Measurements from ENCODE around the gene SUCO.
"Not testable (repeated sequence)": the region's sequence is repeated elsewhere in the genome, so short reads cannot be mapped to it uniquely, and the experiment has no call there.

Gene SUCO, protein sequence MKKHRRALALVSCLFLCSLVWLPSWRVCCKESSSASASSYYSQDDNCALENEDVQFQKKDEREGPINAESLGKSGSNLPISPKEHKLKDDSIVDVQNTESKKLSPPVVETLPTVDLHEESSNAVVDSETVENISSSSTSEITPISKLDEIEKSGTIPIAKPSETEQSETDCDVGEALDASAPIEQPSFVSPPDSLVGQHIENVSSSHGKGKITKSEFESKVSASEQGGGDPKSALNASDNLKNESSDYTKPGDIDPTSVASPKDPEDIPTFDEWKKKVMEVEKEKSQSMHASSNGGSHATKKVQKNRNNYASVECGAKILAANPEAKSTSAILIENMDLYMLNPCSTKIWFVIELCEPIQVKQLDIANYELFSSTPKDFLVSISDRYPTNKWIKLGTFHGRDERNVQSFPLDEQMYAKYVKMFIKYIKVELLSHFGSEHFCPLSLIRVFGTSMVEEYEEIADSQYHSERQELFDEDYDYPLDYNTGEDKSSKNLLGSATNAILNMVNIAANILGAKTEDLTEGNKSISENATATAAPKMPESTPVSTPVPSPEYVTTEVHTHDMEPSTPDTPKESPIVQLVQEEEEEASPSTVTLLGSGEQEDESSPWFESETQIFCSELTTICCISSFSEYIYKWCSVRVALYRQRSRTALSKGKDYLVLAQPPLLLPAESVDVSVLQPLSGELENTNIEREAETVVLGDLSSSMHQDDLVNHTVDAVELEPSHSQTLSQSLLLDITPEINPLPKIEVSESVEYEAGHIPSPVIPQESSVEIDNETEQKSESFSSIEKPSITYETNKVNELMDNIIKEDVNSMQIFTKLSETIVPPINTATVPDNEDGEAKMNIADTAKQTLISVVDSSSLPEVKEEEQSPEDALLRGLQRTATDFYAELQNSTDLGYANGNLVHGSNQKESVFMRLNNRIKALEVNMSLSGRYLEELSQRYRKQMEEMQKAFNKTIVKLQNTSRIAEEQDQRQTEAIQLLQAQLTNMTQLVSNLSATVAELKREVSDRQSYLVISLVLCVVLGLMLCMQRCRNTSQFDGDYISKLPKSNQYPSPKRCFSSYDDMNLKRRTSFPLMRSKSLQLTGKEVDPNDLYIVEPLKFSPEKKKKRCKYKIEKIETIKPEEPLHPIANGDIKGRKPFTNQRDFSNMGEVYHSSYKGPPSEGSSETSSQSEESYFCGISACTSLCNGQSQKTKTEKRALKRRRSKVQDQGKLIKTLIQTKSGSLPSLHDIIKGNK (N-terminal part only)

DNA sequence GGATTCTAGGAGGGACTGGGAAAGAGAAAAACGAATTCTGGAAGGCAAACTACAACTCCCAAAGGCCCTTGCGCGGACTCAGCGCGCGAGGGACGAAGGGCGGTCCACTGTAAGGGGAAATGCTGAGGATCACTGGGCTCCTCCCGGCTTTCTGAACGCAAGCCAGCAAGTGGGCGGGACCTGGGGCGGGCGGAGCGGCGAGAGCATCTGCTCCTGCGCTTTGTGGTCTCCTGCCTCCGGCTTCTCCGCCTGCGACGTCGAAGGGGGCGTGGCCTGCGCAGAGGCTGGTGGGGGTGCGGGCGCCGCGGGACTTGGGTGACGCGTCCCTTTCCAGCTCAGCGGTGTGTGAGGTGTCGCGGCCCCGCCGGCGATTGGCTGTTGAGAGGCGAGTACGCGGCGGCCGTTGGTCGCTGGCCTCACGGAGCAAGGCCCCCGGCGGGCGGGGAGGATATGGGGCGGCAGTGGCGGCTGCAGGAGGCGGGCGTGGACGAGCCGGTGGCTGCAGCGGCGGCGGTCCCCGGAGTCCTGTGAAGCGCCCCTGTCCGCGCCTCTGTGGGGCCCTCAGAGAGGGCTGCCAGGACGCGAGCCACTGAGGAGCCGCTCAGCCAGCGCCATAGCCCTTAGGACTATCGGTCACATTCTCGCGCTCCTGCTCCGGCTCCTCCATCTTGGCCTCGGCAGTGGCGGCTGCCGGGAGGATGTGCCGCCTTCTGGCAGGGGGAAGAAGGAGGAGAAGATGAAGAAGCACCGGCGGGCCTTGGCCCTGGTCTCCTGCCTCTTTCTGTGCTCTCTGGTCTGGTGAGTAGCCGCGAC lies at the start of gene SUCO:
Gene SUCO (plus strand): TSS at position 451 of the 813 bp plus-strand sequence. CDS start 286 bp downstream, at position 737.
- DNase-seq, result peak; percentile 100

GRCh38 chr1:172483448-172483847 lies 49.5 kb upstream of the SUCO start:
- no peak for DNase-seq

DNA sequence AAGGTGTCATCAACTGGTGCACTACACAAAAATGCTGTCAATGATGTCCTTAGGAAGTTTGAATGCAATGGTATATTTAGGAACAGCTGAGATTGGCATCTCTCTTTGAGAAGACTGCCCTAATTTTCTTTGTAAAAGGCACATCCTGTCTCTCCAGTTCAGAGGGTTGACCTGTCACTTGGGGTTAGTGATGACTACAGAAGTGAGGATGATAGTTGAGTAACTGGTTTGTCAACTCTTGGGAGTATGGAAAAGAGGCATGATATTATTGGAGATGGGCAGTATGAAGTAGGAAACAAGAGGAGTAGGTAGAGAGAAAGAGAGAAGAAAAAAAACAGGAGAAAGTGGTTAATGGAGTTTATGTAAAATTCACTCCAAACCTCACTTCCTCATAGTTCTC lies 48.7 kb upstream of the SUCO start:
- no peak for DNase-seq

GRCh38 chr1:172485626-172486025 lies 47.3 kb upstream of the SUCO start:
- no peak for DNase-seq

DNA sequence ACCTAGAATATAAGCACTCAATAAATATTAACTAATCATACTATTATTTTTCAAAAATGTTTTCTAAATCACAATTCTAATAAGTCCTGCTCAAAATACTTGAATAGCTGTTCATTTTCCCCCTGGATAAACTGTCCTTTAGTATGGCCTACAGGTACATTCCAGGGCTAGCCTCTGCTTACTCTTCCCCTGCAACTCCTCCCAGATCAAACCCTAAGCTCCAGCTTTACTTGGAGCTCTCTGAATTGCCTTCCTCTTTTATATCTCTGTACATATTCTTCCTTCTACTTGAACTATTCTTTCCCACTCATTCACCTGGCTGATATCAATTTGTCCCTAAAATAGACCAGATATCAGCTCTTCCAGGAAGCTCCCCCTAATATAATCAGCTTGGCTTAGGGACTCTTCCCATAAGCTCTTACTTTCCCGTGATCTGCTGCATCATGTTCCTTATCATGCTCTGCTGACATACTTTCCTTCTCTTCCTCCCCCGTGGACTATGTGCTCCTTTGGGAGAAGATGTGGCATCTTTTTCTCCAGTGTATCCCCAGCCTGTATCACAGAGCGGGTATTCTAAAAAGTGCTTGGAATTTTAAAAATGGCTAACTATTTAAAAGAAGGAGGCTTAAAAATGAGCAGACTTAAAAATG lies 46.0 kb upstream of the SUCO start:
- no peak for DNase-seq

- DNase-seq, result no peak
These were observed 45.4 kb upstream of the SUCO start for GRCh38 chr1:172487550-172487949.

GRCh38 chr1:172488393-172488792 lies 44.6 kb upstream of the SUCO start:
- no peak for DNase-seq

DNA sequence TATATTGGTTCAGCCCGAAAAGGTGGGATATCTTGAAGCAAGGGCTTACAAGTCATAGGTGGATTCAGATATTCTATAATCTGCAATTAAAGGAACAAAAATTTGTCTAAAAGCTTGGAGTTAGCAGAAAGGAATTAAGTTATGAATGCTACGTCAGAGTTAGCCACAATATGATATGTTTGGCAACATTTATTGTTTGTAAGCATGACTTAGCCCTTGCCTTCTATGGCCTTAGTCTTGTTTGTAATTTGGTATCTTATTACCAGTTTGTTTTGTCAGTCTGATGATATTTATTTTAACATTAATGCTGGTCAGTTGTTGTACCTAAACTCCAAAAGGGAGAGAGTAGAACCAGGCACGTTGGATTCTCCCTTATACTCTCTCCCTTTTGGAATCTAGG lies 43.1 kb upstream of the SUCO start:
- DNase-seq, result no peak

GRCh38 chr1:172492421-172492820 lies 40.5 kb upstream of the SUCO start:
- no peak for DNase-seq

- no peak for DNase-seq
These were observed 38.8 kb upstream of the SUCO start for GRCh38 chr1:172494166-172494565.

DNA sequence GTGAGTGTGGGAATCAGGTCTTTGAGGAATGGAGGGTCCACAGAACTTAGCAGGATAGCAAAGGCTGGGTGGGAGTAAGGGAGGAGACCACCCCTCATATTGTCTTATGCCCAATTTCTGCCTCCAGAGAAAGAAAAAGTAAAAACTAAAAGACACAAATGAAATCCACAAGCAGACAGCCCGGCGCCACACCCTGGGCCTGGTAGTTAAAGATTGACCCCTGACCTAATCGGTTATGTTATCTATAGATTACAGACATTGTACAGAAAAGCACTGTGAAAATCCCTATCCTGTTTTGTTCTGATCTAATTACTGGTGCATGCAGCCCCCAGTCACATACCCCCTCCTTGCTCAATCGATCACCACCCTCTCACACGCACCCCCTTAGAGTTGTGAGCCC lies 36.8 kb upstream of the SUCO start:
- not testable (repeated sequence) for DNase-seq

DNA sequence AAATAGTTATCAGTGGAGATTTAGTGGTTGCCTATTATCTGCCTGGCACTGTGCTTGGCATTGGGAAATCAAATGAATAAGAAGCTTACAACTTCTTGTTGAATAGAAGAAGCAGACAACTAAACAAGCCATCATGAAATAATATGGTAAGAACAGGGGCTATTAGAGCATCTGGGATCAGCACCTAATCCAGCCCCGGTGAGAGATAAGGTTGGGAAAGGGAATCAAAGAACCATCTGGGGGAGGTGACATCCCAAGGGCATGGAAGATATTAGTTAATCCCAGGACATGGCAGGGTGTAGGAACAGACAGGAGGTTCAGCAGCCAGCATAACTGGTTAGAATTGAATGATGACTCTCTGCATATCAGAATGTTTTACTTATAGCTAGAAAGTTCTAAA lies 36.3 kb upstream of the SUCO start:
- DNase-seq, result no peak

DNA sequence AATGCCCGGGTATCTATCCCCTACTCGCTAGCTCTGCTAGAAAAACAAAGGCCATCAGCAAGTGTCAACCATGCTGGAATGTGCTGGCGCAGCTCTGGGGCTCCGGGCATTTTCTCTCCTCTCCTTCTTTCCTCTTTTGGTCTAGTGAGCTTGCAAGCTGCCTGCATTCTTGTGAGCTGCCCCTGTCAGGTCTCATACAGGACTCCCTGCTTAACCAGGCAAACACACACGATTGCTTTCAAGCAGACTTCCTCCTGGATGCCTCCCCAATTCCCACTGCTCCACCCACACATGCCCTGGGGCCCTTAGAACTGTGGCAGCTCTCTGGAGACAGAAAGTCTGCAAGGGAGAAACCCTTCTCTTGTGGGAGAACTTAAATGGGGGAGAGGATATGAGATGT lies 35.7 kb upstream of the SUCO start:
- DNase-seq, result no peak

DNA sequence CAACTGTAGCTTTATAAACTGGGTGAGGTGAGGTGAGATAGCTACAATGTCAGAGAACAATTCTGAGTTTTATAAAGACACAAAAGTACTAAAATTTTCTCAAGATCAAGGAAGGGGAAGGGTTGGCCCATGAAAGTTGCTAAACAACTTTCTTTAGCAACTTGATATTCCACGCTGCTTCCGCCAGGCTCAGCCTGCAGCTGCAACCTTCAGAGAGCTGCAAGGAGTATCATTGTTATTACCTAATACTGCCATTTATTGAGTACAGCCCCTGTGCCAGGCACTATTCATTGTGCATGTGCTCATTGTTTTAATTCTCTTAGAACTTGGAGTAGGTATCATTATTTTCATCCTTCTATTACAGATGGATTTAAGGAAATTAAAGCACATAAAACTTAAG lies 34.1 kb upstream of the SUCO start:
- DNase-seq, result no peak

DNA sequence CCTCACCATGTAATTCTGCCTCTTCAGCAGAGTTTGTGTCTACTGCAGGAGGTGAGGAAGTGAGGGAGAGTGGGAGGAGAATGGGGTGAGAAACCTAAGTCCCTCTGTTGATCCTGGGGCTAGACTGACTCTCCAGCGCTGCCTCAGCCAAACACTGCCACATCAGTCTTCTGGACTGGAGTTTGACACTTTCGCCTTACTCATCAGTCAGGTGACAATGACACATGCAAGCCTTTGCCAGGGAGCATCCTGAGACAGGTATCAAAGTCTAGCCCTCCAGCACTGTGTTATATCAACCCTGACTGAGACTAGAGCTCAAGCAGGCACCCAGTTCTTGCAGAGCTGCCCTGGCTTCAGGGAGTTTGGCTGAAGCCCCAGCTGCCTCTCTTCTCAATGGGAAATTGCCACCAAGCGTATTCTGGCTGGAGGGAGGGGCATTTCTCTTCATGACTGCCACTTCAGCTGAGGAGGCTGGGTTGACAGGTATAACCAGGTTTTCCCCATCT lies 33.3 kb upstream of the SUCO start:
- no peak for DNase-seq

GRCh38 chr1:172500207-172500606 lies 32.7 kb upstream of the SUCO start:
- DNase-seq, result no peak

- no peak for DNase-seq
These were observed 25.2 kb upstream of the SUCO start for GRCh38 chr1:172507741-172508140.

DNA sequence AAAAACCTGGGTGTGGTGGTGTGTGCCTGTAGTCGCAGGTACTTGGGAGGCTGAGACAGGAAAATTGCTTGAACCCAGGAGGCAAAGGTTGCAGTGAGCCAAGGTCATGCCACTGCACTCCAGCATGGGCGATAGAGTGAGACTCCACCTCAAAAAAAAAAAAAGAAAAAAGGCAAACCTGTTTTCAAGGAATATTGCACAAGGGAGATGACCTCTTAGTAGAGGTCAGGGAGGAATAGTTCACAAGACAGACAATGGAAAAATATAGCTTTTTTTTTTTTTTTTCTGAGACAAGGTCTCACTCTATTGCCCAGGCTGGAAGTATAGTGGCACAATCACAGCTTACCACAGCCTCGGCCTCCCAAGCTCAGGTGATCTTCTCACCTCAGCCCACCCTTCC lies 22.5 kb upstream of the SUCO start:
- DNase-seq, result no peak

- DNase-seq, result no peak
These were observed 20.4 kb upstream of the SUCO start for GRCh38 chr1:172512591-172512990.

GRCh38 chr1:172513479-172513878 lies 19.5 kb upstream of the SUCO start:
- no peak for DNase-seq

- no peak for DNase-seq
These were observed 18.8 kb upstream of the SUCO start for GRCh38 chr1:172514108-172514507.

DNA sequence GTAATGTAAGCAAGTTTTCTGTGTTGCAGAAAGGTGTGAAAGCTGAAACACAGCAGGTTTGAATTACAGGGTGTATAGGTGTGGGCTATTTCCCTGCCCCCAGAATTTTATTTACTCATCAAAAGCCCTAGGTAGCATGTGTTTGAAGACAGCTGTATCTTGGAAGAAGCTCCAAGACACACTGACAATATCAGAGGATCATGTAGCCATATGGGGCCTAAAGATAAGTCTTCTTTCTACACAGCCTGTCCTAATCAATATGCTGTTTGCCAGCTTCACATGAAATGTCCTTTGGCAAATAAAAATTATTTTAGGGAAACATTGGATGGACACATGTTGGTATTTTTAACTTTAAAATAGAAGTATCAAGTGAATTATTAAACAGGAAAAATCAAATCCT lies 17.5 kb upstream of the SUCO start:
- DNase-seq, result no peak

Data from CD4-positive, alpha-beta T cell treated with Interleukin-21 for 1 hour (primary cell).